Measurements from ENCODE around the gene MAGEA2B. TPM values are rescaled to one million over a fixed set of nuclear protein-coding genes. Genes with fewer than 3 reads are reported as not detected.
A peak's percentile ranks its signal among the peaks of the same experiment; 100 is the strongest.
"Not testable (repeated sequence)": the region's sequence is repeated elsewhere in the genome, so short reads cannot be mapped to it uniquely, and the experiment has no call there.

Gene MAGEA2B
- total and polyA plus RNA-seq, 2 experiments from 2014 or later: 0.42 to 3.1 TPM

GRCh38 chrX:152674652-152675051 lies 39.8 kb upstream of the MAGEA2B start:
- H3K36me3 ChIP-seq (ENCODE audit: insufficient read depth); H2AFZ ChIP-seq; H3K27me3 ChIP-seq (ENCODE audit: insufficient read depth); H3K27ac ChIP-seq (ENCODE audit: low read depth); H3F3A ChIP-seq (replicated peaks; ENCODE audit: low read depth); H3K27ac Mint-ChIP-seq; H3K27me3 Mint-ChIP-seq (ENCODE audit: insufficient read depth, low read depth, poor library complexity); H3K4me3 ChIP-seq; H3K4me3 Mint-ChIP-seq; H3K79me2 ChIP-seq (replicated peaks; ENCODE audit: insufficient read depth); DNase-seq (ENCODE audit: low spot score); H3K4me1 Mint-ChIP-seq; H3K9me2 ChIP-seq (ENCODE audit: insufficient read depth); H3K36me3 Mint-ChIP-seq (ENCODE audit: low read depth); H3K9me3 Mint-ChIP-seq; H3K4me2 ChIP-seq; ATAC-seq; H3K4me1 ChIP-seq (ENCODE audit: insufficient read depth); H4K20me1 ChIP-seq (replicated peaks; ENCODE audit: insufficient read depth): not testable (repeated sequence)

GRCh38 chrX:152681012-152681411 lies 33.4 kb upstream of the MAGEA2B start:
- not testable (repeated sequence) for H3F3A ChIP-seq (replicated peaks; ENCODE audit: low read depth); H3K27ac ChIP-seq (ENCODE audit: low read depth); H3K9me3 Mint-ChIP-seq; H3K79me2 ChIP-seq (replicated peaks; ENCODE audit: insufficient read depth); H3K4me3 Mint-ChIP-seq; H4K20me1 ChIP-seq (replicated peaks; ENCODE audit: insufficient read depth); H3K9me2 ChIP-seq (ENCODE audit: insufficient read depth); H3K4me1 Mint-ChIP-seq; H3K27ac Mint-ChIP-seq; H3K27me3 Mint-ChIP-seq (ENCODE audit: insufficient read depth, low read depth, poor library complexity); H3K4me3 ChIP-seq; H3K4me1 ChIP-seq (ENCODE audit: insufficient read depth); H2AFZ ChIP-seq; DNase-seq (ENCODE audit: low spot score); H3K36me3 Mint-ChIP-seq (ENCODE audit: low read depth); H3K4me2 ChIP-seq; H3K27me3 ChIP-seq (ENCODE audit: insufficient read depth); H3K36me3 ChIP-seq (ENCODE audit: insufficient read depth)
- peak; percentile 85 for ATAC-seq

GRCh38 chrX:152697952-152698931 lies 16.2 kb upstream of the MAGEA2B start, which contains the start of gene MAGEA3:
Gene MAGEA3 (plus strand): TSS chrX:152698794. CDS start chrX:152700833, 2,039 bp downstream.
- H3K9me3 Mint-ChIP-seq; H3K36me3 Mint-ChIP-seq (ENCODE audit: low read depth); H3K27ac Mint-ChIP-seq; H3K9me2 ChIP-seq (ENCODE audit: insufficient read depth); H3F3A ChIP-seq (replicated peaks; ENCODE audit: low read depth); H3K4me3 Mint-ChIP-seq; H3K4me3 ChIP-seq; ATAC-seq; H3K27me3 ChIP-seq (ENCODE audit: insufficient read depth); DNase-seq (ENCODE audit: low spot score); H3K36me3 ChIP-seq (ENCODE audit: insufficient read depth); H3K4me1 Mint-ChIP-seq; H3K4me1 ChIP-seq (ENCODE audit: insufficient read depth); H3K27me3 Mint-ChIP-seq (ENCODE audit: insufficient read depth, low read depth, poor library complexity); H2AFZ ChIP-seq; H3K4me2 ChIP-seq; H3K79me2 ChIP-seq (replicated peaks; ENCODE audit: insufficient read depth); H3K27ac ChIP-seq (ENCODE audit: low read depth); H4K20me1 ChIP-seq (replicated peaks; ENCODE audit: insufficient read depth): not testable (repeated sequence)

GRCh38 chrX:152700390-152700789 lies 14.0 kb upstream of the MAGEA2B start:
- not testable (repeated sequence) for ATAC-seq; H2AFZ ChIP-seq; H3K9me2 ChIP-seq (ENCODE audit: insufficient read depth); DNase-seq (ENCODE audit: low spot score); H3F3A ChIP-seq (replicated peaks; ENCODE audit: low read depth); H3K4me1 ChIP-seq (ENCODE audit: insufficient read depth); H3K27ac Mint-ChIP-seq; H3K4me3 ChIP-seq; H3K27me3 ChIP-seq (ENCODE audit: insufficient read depth); H3K4me1 Mint-ChIP-seq; H3K4me2 ChIP-seq; H3K27me3 Mint-ChIP-seq (ENCODE audit: insufficient read depth, low read depth, poor library complexity); H3K27ac ChIP-seq (ENCODE audit: low read depth); H3K9me3 Mint-ChIP-seq; H4K20me1 ChIP-seq (replicated peaks; ENCODE audit: insufficient read depth); H3K36me3 ChIP-seq (ENCODE audit: insufficient read depth); H3K4me3 Mint-ChIP-seq; H3K36me3 Mint-ChIP-seq (ENCODE audit: low read depth); H3K79me2 ChIP-seq (replicated peaks; ENCODE audit: insufficient read depth)

GRCh38 chrX:152706500-152706899 lies 7.9 kb upstream of the MAGEA2B start:
- not testable (repeated sequence) for H3K36me3 ChIP-seq (ENCODE audit: insufficient read depth); H4K20me1 ChIP-seq (replicated peaks; ENCODE audit: insufficient read depth); H2AFZ ChIP-seq; H3F3A ChIP-seq (replicated peaks; ENCODE audit: low read depth); H3K27me3 Mint-ChIP-seq (ENCODE audit: insufficient read depth, low read depth, poor library complexity); H3K27ac Mint-ChIP-seq; DNase-seq (ENCODE audit: low spot score); H3K27me3 ChIP-seq (ENCODE audit: insufficient read depth); H3K9me3 Mint-ChIP-seq; H3K36me3 Mint-ChIP-seq (ENCODE audit: low read depth); ATAC-seq; H3K4me3 ChIP-seq; H3K4me3 Mint-ChIP-seq; H3K4me2 ChIP-seq; H3K27ac ChIP-seq (ENCODE audit: low read depth); H3K4me1 Mint-ChIP-seq; H3K79me2 ChIP-seq (replicated peaks; ENCODE audit: insufficient read depth); H3K4me1 ChIP-seq (ENCODE audit: insufficient read depth); H3K9me2 ChIP-seq (ENCODE audit: insufficient read depth)

- DNase-seq (ENCODE audit: low spot score); H3K4me1 ChIP-seq (ENCODE audit: insufficient read depth); H3K9me3 Mint-ChIP-seq; H3K27me3 ChIP-seq (ENCODE audit: insufficient read depth); H3K4me3 ChIP-seq; H4K20me1 ChIP-seq (replicated peaks; ENCODE audit: insufficient read depth); H3K4me3 Mint-ChIP-seq; H3K9me2 ChIP-seq (ENCODE audit: insufficient read depth); H3K27me3 Mint-ChIP-seq (ENCODE audit: insufficient read depth, low read depth, poor library complexity); H3K36me3 ChIP-seq (ENCODE audit: insufficient read depth); H3K4me2 ChIP-seq; H3K79me2 ChIP-seq (replicated peaks; ENCODE audit: insufficient read depth); H3K36me3 Mint-ChIP-seq (ENCODE audit: low read depth); H3K4me1 Mint-ChIP-seq; H3F3A ChIP-seq (replicated peaks; ENCODE audit: low read depth); H3K27ac Mint-ChIP-seq; ATAC-seq; H2AFZ ChIP-seq; H3K27ac ChIP-seq (ENCODE audit: low read depth): not testable (repeated sequence)
Measured at GRCh38 chrX:152709173-152709572, 5.3 kb upstream of the MAGEA2B start, which contains the start of gene CSAG2. Gene CSAG2 (minus strand): TSS chrX:152709273. CDS start chrX:152709112, 161 bp downstream.

Data from GM23338 (cell line).